ENCODE data around the gene ZDHHC7.

ZDHHC7 gene

GRCh38 chr16:84928679-84929420 is 82.5 kb downstream of the ZDHHC7 start:
- H3K4me3 ChIP-seq (ENCODE audit: low read length): no peak overlapping the region
- TF ChIP-seq CTCF (IDR thresholded peaks at IDR 0.05; ENCODE audit: insufficient read depth, low read depth, low read length, missing control alignments): no peak
- DNase-seq (ENCODE audit: low read depth): no peak

- no peak for DNase-seq (ENCODE audit: low read depth)
- no peak overlapping the region for H3K4me3 ChIP-seq (ENCODE audit: low read length)
- TF ChIP-seq CTCF (IDR thresholded peaks at IDR 0.05; ENCODE audit: insufficient read depth, low read depth, low read length, missing control alignments): no peak
These were observed 83.4 kb downstream of the ZDHHC7 start for GRCh38 chr16:84927621-84928591.

GRCh38 chr16:84926462-84926861 is 84.9 kb downstream of the ZDHHC7 start:
- DNase-seq (ENCODE audit: low read depth): no peak
- no peak overlapping the region for H3K4me3 ChIP-seq (ENCODE audit: low read length)
- TF ChIP-seq CTCF (IDR thresholded peaks at IDR 0.05; ENCODE audit: insufficient read depth, low read depth, low read length, missing control alignments): no peak

- TF ChIP-seq CTCF (IDR thresholded peaks at IDR 0.05; ENCODE audit: insufficient read depth, low read depth, low read length, missing control alignments): no peak
- no peak overlapping the region for H3K4me3 ChIP-seq (ENCODE audit: low read length)
- DNase-seq (ENCODE audit: low read depth): no peak
These were observed 85.5 kb downstream of the ZDHHC7 start for GRCh38 chr16:84925773-84926372.

GRCh38 chr16:84925092-84925772 is 86.1 kb downstream of the ZDHHC7 start:
- peak; percentile 85 for TF ChIP-seq CTCF (IDR thresholded peaks at IDR 0.05; ENCODE audit: insufficient read depth, low read depth, low read length, missing control alignments)
- no peak overlapping the region for H3K4me3 ChIP-seq (ENCODE audit: low read length)
- peak; percentile 52 for DNase-seq (ENCODE audit: low read depth)

GRCh38 chr16:84924331-84925091 is 86.8 kb downstream of the ZDHHC7 start:
- no peak for TF ChIP-seq CTCF (IDR thresholded peaks at IDR 0.05; ENCODE audit: insufficient read depth, low read depth, low read length, missing control alignments)
- no peak overlapping the region for H3K4me3 ChIP-seq (ENCODE audit: low read length)
- DNase-seq (ENCODE audit: low read depth): no peak

Measured in epithelial cell of esophagus (primary cell).